ENCODE measurements around the gene SWAP70. TPM values are rescaled to one million over a fixed set of nuclear protein-coding genes. Genes with fewer than 3 reads are reported as not detected.

Gene SWAP70
- total and polyA plus RNA-seq, 2 of the 8 experiments (the other 6 are each of a cell fraction or from before 2014, with no cell fraction given) = 14.8 to 37.5 TPM

DNA sequence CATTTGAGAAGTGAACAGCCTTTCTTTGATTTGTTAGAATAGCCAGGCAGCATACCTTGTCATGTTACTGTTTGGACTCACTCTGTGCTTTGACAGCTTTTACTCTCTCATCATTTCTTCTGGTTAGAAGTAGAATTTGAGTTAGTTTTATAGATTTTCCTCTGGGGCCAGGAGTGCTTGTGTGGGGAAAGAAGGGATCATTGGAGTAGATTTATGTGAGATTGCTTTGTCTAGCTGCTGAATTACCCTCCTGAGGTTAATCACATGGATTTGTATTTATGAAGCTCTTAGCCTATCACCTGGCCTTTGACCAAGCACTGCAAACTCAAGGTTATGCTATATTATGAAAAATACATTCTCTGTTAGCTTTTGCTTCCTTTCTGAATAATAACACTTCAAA lies 54.3 kb downstream of the SWAP70 start:
- no peak overlapping the region for H4K91ac ChIP-seq (replicated peaks; ENCODE audit: insufficient read length, low read length)
- DNase-seq (ENCODE audit: low read depth in 1 of 2, low spot score in 2 of 2) = no peak
- no peak overlapping the region for H3K4me3 ChIP-seq (ENCODE audit: extremely low read depth in 1 of 4, insufficient read depth in 2 of 4, low read depth in 3 of 4, low read length in 4 of 4)
- H2BK5ac ChIP-seq (ENCODE audit: low read depth, low read length) = no peak overlapping the region
- POLR2A ChIA-PET (ENCODE audit: partially characterized antibody) = interaction anchor here (0.5 kb wide), 1 partner anchor 314 kb away, joined by 3 read pairs; no protein-coding TSS in a partner anchor
- H3K4ac ChIP-seq (replicated peaks; ENCODE audit: insufficient read length, low read depth, low read length) = no peak overlapping the region
- H2AK5ac ChIP-seq (ENCODE audit: low read depth, low read length) = no peak overlapping the region
- no peak overlapping the region for H3K56ac ChIP-seq (replicated peaks; ENCODE audit: insufficient read length, low read depth, low read length)
- no peak overlapping the region for H3K27ac ChIP-seq (ENCODE audit: low read depth, low read length)
- CTCF ChIA-PET (ENCODE audit: partially characterized antibody) = interaction anchor here (1.0 kb wide), 1 partner anchor 9 kb away, joined by 3 read pairs; no protein-coding TSS in a partner anchor
- FAIRE-seq = no peak
- H3K4me1 ChIP-seq (replicated peaks in 1 of 4; ENCODE audit: control insufficient read depth in 3 of 4, insufficient read depth in 4 of 4, low read length in 3 of 4) = peaks cover 0 to 4% (median 0%) of the 10 kb centered on the region in 4 experiments; a peak in 2 of 7 replicates
- no peak overlapping the region for H2AFZ ChIP-seq (ENCODE audit: low read length)
- no peaks in the 10 kb centered on the region; a peak in 1 of 7 replicates for H3K27me3 ChIP-seq (replicated peaks in 1 of 4; ENCODE audit: control insufficient read depth in 3 of 4, extremely low read depth in 1 of 4, insufficient read depth in 3 of 4, low read length in 3 of 4)
- no peak overlapping the region for H4K8ac ChIP-seq (ENCODE audit: extremely low read depth, insufficient read depth, low read length)
- H3K9ac ChIP-seq (replicated peaks in 1 of 4; ENCODE audit: extremely low read depth in 1 of 4, low read depth in 3 of 4, low read length in 3 of 4) = no peak overlapping the region
- peaks cover 0 to 1% of the 10 kb centered on the region in 2 experiments for H4K20me1 ChIP-seq (replicated peaks in 1 of 2; ENCODE audit: control insufficient read depth in 1 of 2, insufficient read depth in 2 of 2, low read length in 2 of 2)
- H2BK20ac ChIP-seq (ENCODE audit: low read length) = no peak overlapping the region
- H3K4me2 ChIP-seq (ENCODE audit: insufficient read depth in 1 of 2, low read depth in 2 of 2, low read length in 2 of 2) = no peak overlapping the region
- H3K9me3 ChIP-seq (ENCODE audit: insufficient read depth in 2 of 2, low read depth in 1 of 2, low read length in 1 of 2) = no peaks in the 10 kb centered on the region; a peak in 1 of 4 replicates
- H3K79me1 ChIP-seq (ENCODE audit: low read depth, low read length) = peaks cover 4% of the 10 kb centered on the region
- no peak overlapping the region for H2BK12ac ChIP-seq (ENCODE audit: low read depth, low read length)
- no peak overlapping the region for H3K23ac ChIP-seq (ENCODE audit: insufficient read length)
- H2BK15ac ChIP-seq (ENCODE audit: low read length) = no peak overlapping the region
- no peak overlapping the region for H3K18ac ChIP-seq (ENCODE audit: extremely low read depth, low read length)
- H3K23me2 ChIP-seq (ENCODE audit: low read depth, low read length) = no peaks in the 10 kb centered on the region
- H4K5ac ChIP-seq (ENCODE audit: insufficient read length, low read depth, low read length) = no peak overlapping the region
- no peaks in the 10 kb centered on the region for H3K79me2 ChIP-seq (ENCODE audit: control insufficient read depth in 1 of 2, insufficient read depth in 2 of 2, low read length in 2 of 2)
- no peak overlapping the region for H3K14ac ChIP-seq (ENCODE audit: insufficient read length)
- H3K36me3 ChIP-seq (ENCODE audit: control insufficient read depth in 2 of 4, insufficient read depth in 4 of 4, low read length in 3 of 4) = peaks cover 0 to 23% (median 10%) of the 10 kb centered on the region in 4 experiments; a peak in 2 of 8 replicates
- H2BK120ac ChIP-seq (replicated peaks; ENCODE audit: low read depth, low read length) = no peak overlapping the region
- no peak for TF ChIP-seq RFX5 (IDR thresholded peaks at IDR 0.05; ENCODE audit: borderline replicate concordance, low read depth, low read length)
- TF ChIP-seq TAF7 (optimal IDR thresholded peaks at IDR 0.05; ENCODE audit: borderline replicate concordance, low read depth, low read length) = no peak
- TF ChIP-seq EZH2 (IDR thresholded peaks at IDR 0.05; ENCODE audit: low read depth, low read length, severe bottlenecking) = no peak
- TF ChIP-seq, protein P1, sequence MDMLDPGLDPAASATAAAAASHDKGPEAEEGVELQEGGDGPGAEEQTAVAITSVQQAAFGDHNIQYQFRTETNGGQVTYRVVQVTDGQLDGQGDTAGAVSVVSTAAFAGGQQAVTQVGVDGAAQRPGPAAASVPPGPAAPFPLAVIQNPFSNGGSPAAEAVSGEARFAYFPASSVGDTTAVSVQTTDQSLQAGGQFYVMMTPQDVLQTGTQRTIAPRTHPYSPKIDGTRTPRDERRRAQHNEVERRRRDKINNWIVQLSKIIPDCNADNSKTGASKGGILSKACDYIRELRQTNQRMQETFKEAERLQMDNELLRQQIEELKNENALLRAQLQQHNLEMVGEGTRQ (IDR thresholded peaks at IDR 0.05; ENCODE audit: low read length) = no peak
- TF ChIP-seq RNF2 (IDR thresholded peaks at IDR 0.05; ENCODE audit: borderline replicate concordance, low read depth, low read length, missing control alignments, poor library complexity, severe bottlenecking) = no peak
- no peak for TF ChIP-seq GABPA (IDR thresholded peaks at IDR 0.05; ENCODE audit: borderline replicate concordance, insufficient read depth, low read length)
- no peak for TF ChIP-seq BACH1 (IDR thresholded peaks at IDR 0.05; ENCODE audit: low read length)
- no peak for TF ChIP-seq POLR2A (IDR thresholded peaks at IDR 0.05; ENCODE audit: control extremely low read depth in 1 of 2, low read depth in 2 of 2, low read length in 2 of 2)
- TF ChIP-seq KDM4A (IDR thresholded peaks at IDR 0.05; ENCODE audit: low read depth, low read length, severe bottlenecking) = no peak
- no peak for TF ChIP-seq KDM1A (IDR thresholded peaks at IDR 0.05; ENCODE audit: borderline replicate concordance, low read length)
- TF ChIP-seq TBP (IDR thresholded peaks at IDR 0.05; ENCODE audit: low read depth, low read length) = no peak
- no peak for TF ChIP-seq SIN3A (conservative IDR thresholded peaks at IDR 0.05 in 1 of 2, IDR thresholded peaks at IDR 0.05 in 1 of 2; ENCODE audit: low read depth in 1 of 2, low read length in 2 of 2)
- no peak for TF ChIP-seq PHF8 (conservative IDR thresholded peaks at IDR 0.05; ENCODE audit: low read depth, low read length)
